IMR-90 (cell line): ENCODE data around the gene TP53BP2. TPM values are rescaled to one million over a fixed set of nuclear protein-coding genes. Genes with fewer than 3 reads are reported as not detected.

ENCODE experiments used
- ATAC-seq: fragments of 200-7000 bp; cut with Tn5 transposase; 2 replicates; pipeline ENCODE4 v1.9.1; 2020; ENCODE audit warnings: low read depth, mild to moderate bottlenecking, moderate library complexity
- BruUV-seq: library from RNA; stranded (reverse); fragments of 400-500 nt; replicated peaks from 2 replicates; lab custom pipeline; 2021; lab: Mats Ljungman, UMichigan
- CTCF ChIA-PET: fragments of 300-600 bp; formaldehyde crosslinking; extraction: SDS; loops from one replicate; lab custom pipeline; 2021; ENCODE audit warnings: antibody characterized with exemption; lab: Yijun Ruan, JAX
- POLR2A ChIA-PET: fragments of 300-600 bp; sonication (Branson Sonifier 250); formaldehyde crosslinking; loops from one replicate; lab custom pipeline; 2022; ENCODE audit warnings: antibody characterized with exemption; ENCODE audit not compliant: unreplicated experiment; lab: Charles Lee
- DNase-seq: peaks from one replicate; pipeline ENCODE4 v3.0.0; 2013
- H2AFZ ChIP-seq: replicated peaks from 2 replicates; pipeline ENCODE3; 2013; ENCODE audit warnings: low read length, mild to moderate bottlenecking; ENCODE audit not compliant: poor library complexity
- H2AK5ac ChIP-seq: 2 replicates; pipeline ENCODE4 v1.6.1; 2013; ENCODE audit warnings: low read depth, low read length, inconsistent platforms
- H2AK9ac ChIP-seq: replicated peaks from 2 replicates; pipeline ENCODE3; 2013; ENCODE audit warnings: mild to moderate bottlenecking, low read depth, low read length, moderate library complexity; ENCODE audit not compliant: poor library complexity
- H2BK120ac ChIP-seq: 2 replicates; pipeline ENCODE4 v1.6.1; 2013; ENCODE audit warnings: low read depth, low read length, inconsistent platforms
- H2BK15ac ChIP-seq: 3 replicates; pipeline ENCODE4 v1.6.1; 2013; ENCODE audit warnings: low read depth, low read length, inconsistent platforms
- H2BK20ac ChIP-seq: 2 replicates; pipeline ENCODE4 v1.6.1; 2013; ENCODE audit warnings: low read depth, mild to moderate bottlenecking, inconsistent platforms, low read length, moderate library complexity
- H2BK5ac ChIP-seq: 2 replicates; pipeline ENCODE4 v1.6.1; 2013; ENCODE audit warnings: mild to moderate bottlenecking, low read depth, low read length, inconsistent platforms; ENCODE audit not compliant: poor library complexity, severe bottlenecking
- H3K14ac ChIP-seq: replicated peaks from 2 replicates; pipeline ENCODE4 v1.6.1; 2013; ENCODE audit warnings: low read depth, low read length, inconsistent platforms
- H3K18ac ChIP-seq: 2 replicates; pipeline ENCODE4 v1.6.1; 2013; ENCODE audit warnings: low read depth, low read length, control low read depth
- H3K23ac ChIP-seq: 2 replicates; pipeline ENCODE4 v1.6.1; 2013; ENCODE audit warnings: low read depth, low read length, inconsistent platforms
- H3K27ac ChIP-seq: 2 replicates; pipeline ENCODE4 v1.5.1; 2013; ENCODE audit warnings: mild to moderate bottlenecking, control low read depth, low read length; ENCODE audit not compliant: insufficient read depth
- H3K27me3 ChIP-seq: 2 replicates; pipeline ENCODE4 v1.6.1; 2013; ENCODE audit warnings: low read length; ENCODE audit not compliant: control insufficient read depth, insufficient read depth
- H3K36me3 ChIP-seq: 2 replicates; pipeline ENCODE4 v1.6.1; 2013; ENCODE audit warnings: low read length, mixed read lengths; ENCODE audit not compliant: control insufficient read depth, insufficient read depth
- H3K4ac ChIP-seq: 2 replicates; pipeline ENCODE4 v1.6.1; 2013; ENCODE audit warnings: low read depth, low read length, inconsistent platforms
- H3K4me1 ChIP-seq: 2 replicates; pipeline ENCODE4 v1.6.1; 2013; ENCODE audit warnings: low read length, mixed read lengths; ENCODE audit not compliant: control insufficient read depth, insufficient read depth
- H3K4me2 ChIP-seq: 2 replicates; pipeline ENCODE4 v1.6.1; 2013; ENCODE audit warnings: low read depth, mild to moderate bottlenecking, control low read depth, low read length, moderate library complexity
- H3K4me3 ChIP-seq: 2 replicates; pipeline ENCODE4 v1.5.1; 2013; ENCODE audit warnings: low read depth, mild to moderate bottlenecking, control low read depth, low read length, moderate library complexity; ENCODE audit not compliant: insufficient read depth
- H3K56ac ChIP-seq: 2 replicates; pipeline ENCODE4 v1.6.1; 2013; ENCODE audit warnings: low read length, inconsistent platforms; ENCODE audit not compliant: insufficient read depth; ENCODE audit errors: extremely low read depth
- H3K79me1 ChIP-seq, 2 experiments: 2 replicates each; pipeline ENCODE4 v1.6.1; 2013; ENCODE audit warnings: low read length in 2 of 2, inconsistent platforms in 1 of 2, low read depth in 1 of 2
- H3K9ac ChIP-seq: 2 replicates; pipeline ENCODE4 v1.6.1; 2013; ENCODE audit warnings: low read depth, low read length, control low read depth
- H3K9me1 ChIP-seq: 2 replicates; pipeline ENCODE4 v1.6.1; 2013; ENCODE audit warnings: low read length, inconsistent platforms; ENCODE audit not compliant: insufficient read depth
- H3K9me3 ChIP-seq: 2 replicates; pipeline ENCODE4 v1.6.1; 2013; ENCODE audit warnings: low read length; ENCODE audit not compliant: control insufficient read depth, insufficient read depth
- H4K20me1 ChIP-seq: 2 replicates; pipeline ENCODE4 v1.6.1; 2013; ENCODE audit warnings: low read length, inconsistent platforms; ENCODE audit not compliant: insufficient read depth
- H4K5ac ChIP-seq: 2 replicates; pipeline ENCODE4 v1.6.1; 2013; ENCODE audit warnings: mild to moderate bottlenecking, low read depth, low read length, control low read depth
- H4K8ac ChIP-seq, 2 experiments: 2 replicates each; pipeline ENCODE4 v1.6.1; 2013; ENCODE audit warnings: low read depth in 2 of 2, low read length in 2 of 2, control low read depth in 1 of 2, inconsistent platforms in 1 of 2
- H4K91ac ChIP-seq: 2 replicates; pipeline ENCODE4 v1.6.1; 2013; ENCODE audit warnings: low read depth, low read length, inconsistent platforms; ENCODE audit not compliant: insufficient read depth
- CHD1 ChIP-seq: IDR thresholded peaks from 2 replicates; pipeline ENCODE4 v1.6.1; 2012; ENCODE audit warnings: low read depth, low read length, improper control_type of control experiment
- ELK1 ChIP-seq: fragments of 150-350 bp; IDR thresholded peaks from 2 replicates; pipeline ENCODE4 v1.6.1; 2016; ENCODE audit warnings: low read depth, mild to moderate bottlenecking, low read length, moderate library complexity, borderline replicate concordance
- MAZ ChIP-seq: IDR thresholded peaks from 2 replicates; pipeline ENCODE4 v1.6.1; 2012; ENCODE audit warnings: low read depth, mild to moderate bottlenecking, low read length, improper control_type of control experiment, moderate library complexity, borderline replicate concordance
- POLR2A ChIP-seq: IDR thresholded peaks from 2 replicates; pipeline ENCODE4 v1.6.1; 2012; ENCODE audit warnings: mild to moderate bottlenecking, low read depth, low read length
- RFX5 ChIP-seq: IDR thresholded peaks from 2 replicates; pipeline ENCODE4 v1.8.0; 2012; ENCODE audit warnings: low read depth, mild to moderate bottlenecking, low read length, moderate library complexity
- WGBS, 2 experiments: methylation state at CpG; one replicate each; pipeline versions ENCODE4 v1.1.5 to v1.1.7; 2013; ENCODE audit warnings: missing lambda C conversion rate in 2 of 2; ENCODE audit not compliant: insufficient read length in 1 of 2; ENCODE audit errors: extremely low coverage in 2 of 2; 5-methylcytosine and 5-hydroxymethylcytosine counted together
- dilution Hi-C: fragments of 300-500 bp; cut with HindIII; formaldehyde crosslinking; loops from one replicate; pipeline ENCODE4 v1.14.3; 2018; ENCODE audit warnings: low sequenced_read_pairs; ENCODE audit not compliant: unreplicated experiment
- in situ Hi-C: fragments of 300-500 bp; cut with MboI; formaldehyde crosslinking; loops from 3 replicates; pipeline ENCODE4 v1.14.3; 2019; ENCODE audit warnings: low sequenced_read_pairs, inconsistent platforms, mixed read lengths
- intact Hi-C: fragments of 100-400 bp; cut with micrococcal nuclease; formaldehyde crosslinking; loops from 2 replicates; pipeline ENCODE4 v1.10.0; 2022
- polyA plus RNA-seq, 3 experiments: library from polyadenylated mRNA; depleted of rRNA; stranded (reverse); fragments of >200 nt; gene quantifications; 2 replicates each; pipeline ENCODE4 v1.2.3, GENCODE V29; 2012; ENCODE audit warnings: low replicate concordance in 1 of 3
- total RNA-seq: library from RNA; depleted of rRNA; stranded (reverse); fragments of >200 nt; gene quantifications from 2 replicates; pipeline ENCODE4 v1.2.3, GENCODE V29; 2012

Gene TP53BP2
- total and polyA plus RNA-seq, 2 of the 4 experiments (the other 2 are of a cell fraction): 19.9 to 35.0 TPM

- peaks cover 22% of the 10 kb centered on the region for H3K9me1 ChIP-seq
- intact Hi-C loops (no loop called here), in situ Hi-C loops (no loop called here), dilution Hi-C loops (no loop called here)
- WGBS, 2 experiments: no CpG with 5 or more reads among the region's 2 CpGs
- no peaks in the 10 kb centered on the region for H3K36me3 ChIP-seq
- peak overlapping the region in 1 of 2 experiments; percentile 12; a peak in 2 of 4 replicates for H4K8ac ChIP-seq
- H3K14ac ChIP-seq: peak overlapping the region; percentile 20; the same call in 1 of the 2 replicates
- H2BK15ac ChIP-seq: peak overlapping the region; percentile 28; the same call in 2 of the 3 replicates
- CTCF ChIA-PET: no interaction called here
- peaks cover 31% of the 10 kb centered on the region for H3K4me1 ChIP-seq
- H3K27me3 ChIP-seq: no peaks in the 10 kb centered on the region
- POLR2A ChIA-PET: no interaction called here
- no peak overlapping the region for H3K27ac ChIP-seq
- no peaks in the 10 kb centered on the region for H3K9me3 ChIP-seq
- H2AK9ac ChIP-seq: no peak overlapping the region
- no peak overlapping the region for H3K9ac ChIP-seq
- H2BK5ac ChIP-seq: peak overlapping the region; percentile 13
- H2AFZ ChIP-seq: no peak overlapping the region
- peak overlapping the region; percentile 43 for H2AK5ac ChIP-seq
- peaks cover 15 to 62% of the 10 kb centered on the region in 2 experiments; a peak in 3 of 4 replicates for H3K79me1 ChIP-seq
- no peak overlapping the region for H4K91ac ChIP-seq
- H3K4me3 ChIP-seq: no peak overlapping the region
- 0 out of 2 replicates have a peak overlapping the region, but pooled peaks have one; percentile 18 for H2BK20ac ChIP-seq
- peaks cover 63% of the 10 kb centered on the region for H4K20me1 ChIP-seq
- peak overlapping the region; percentile 45; the same call in 1 of the 2 replicates for H4K5ac ChIP-seq
- H3K18ac ChIP-seq: 0 out of 2 replicates have a peak overlapping the region, but pooled peaks have one; percentile 43
- H3K23ac ChIP-seq: peak overlapping the region; percentile 32; the same call in 1 of the 2 replicates
- peak overlapping the region; percentile 8 for H3K4ac ChIP-seq
- DNase-seq: no peak
- 0 out of 2 replicates have a peak overlapping the region, but pooled peaks have one; percentile 47 for H3K4me2 ChIP-seq
- no peak overlapping the region; the same call in 1 of the 2 replicates for H3K56ac ChIP-seq
- TF ChIP-seq RFX5: no peak
- no peak for TF ChIP-seq MAZ
- TF ChIP-seq CHD1: no peak
- TF ChIP-seq ELK1: no peak
- no peak for TF ChIP-seq POLR2A
- H2BK120ac ChIP-seq: peak overlapping the region; percentile 24; the same call in 1 of the 2 replicates
- no TSS peak for BruUV-seq
- no peak; the same call in 1 of the 2 replicates for ATAC-seq
Measured at GRCh38 chr1:223833948-223834347, 11.8 kb downstream of the TP53BP2 start.
